HG03521 (cell line): ENCODE data around the gene KYAT1.
"Not testable (repeated sequence)": the region's sequence is repeated elsewhere in the genome, so short reads cannot be mapped to it uniquely, and the experiment has no call there.

Experiments
- ATAC-seq: cut with Tn5 transposase; IDR thresholded peaks from one replicate; pipeline ENCODE4 v1.9.1; 2021; ENCODE audit warnings: mild to moderate bottlenecking, moderate library complexity; ENCODE audit not compliant: unreplicated experiment

The KYAT1 gene

DNA sequence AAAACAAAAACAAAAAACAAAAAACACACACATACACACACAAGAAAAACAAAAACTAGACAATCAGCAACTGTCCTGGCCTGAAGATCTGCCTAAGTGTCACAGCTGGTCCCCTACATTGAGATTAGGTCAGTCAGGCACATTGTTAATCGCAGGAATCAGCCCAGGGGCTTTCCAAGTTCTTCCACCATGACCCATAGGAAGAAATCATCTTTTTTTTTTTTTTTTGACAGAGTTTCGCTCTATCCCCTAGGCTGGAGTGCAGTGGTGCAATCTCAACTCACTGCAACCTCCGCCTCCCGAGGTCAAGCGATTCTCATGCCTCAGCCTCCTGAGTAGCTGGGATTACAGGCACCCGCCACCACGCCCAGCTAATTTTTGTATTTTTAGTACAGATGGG lies 38.6 kb downstream of the KYAT1 start:
- not testable (repeated sequence) for ATAC-seq

GRCh38 chr9:128841694-128842492 lies 39.9 kb downstream of the KYAT1 start:
- ATAC-seq = no peak

DNA sequence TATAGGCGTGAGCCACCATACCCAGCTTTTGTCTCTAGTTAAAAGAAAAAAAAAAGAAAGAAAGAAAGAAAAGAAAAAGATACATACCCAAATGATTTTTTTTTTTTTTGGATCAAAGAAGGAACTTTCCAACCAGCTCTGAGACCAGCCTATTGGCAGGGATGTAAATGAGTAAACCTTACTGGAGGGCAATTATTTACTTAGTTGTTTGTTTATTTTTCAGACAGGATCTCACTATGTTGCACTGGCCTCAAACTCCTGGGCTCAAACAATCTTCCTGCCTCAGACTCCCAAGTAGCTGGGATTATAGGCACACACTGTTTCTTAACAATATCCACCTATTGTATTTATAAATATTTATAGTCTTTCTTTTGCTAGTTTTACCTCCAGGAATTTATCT lies 41.2 kb downstream of the KYAT1 start:
- ATAC-seq = no peak

DNA sequence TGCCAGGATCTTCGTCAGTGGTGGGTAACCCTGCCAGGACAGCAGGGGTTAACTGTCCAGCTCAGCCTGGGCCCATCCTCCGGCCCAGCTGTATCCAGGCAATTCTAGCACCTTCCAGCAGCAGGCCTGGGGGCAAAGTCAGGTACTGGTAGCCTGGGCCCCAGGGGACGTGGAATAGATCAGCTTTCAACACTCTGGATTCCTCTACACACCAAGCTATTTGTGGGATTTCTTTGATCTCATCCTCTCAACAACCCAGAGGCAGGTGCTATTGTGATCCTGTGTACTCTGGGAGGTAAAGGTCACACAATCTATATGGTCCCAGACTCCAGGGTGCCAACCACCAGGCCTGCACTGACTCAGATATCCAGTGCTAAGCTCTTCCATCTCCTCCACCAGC lies 43.4 kb downstream of the KYAT1 start:
- no peak for ATAC-seq

DNA sequence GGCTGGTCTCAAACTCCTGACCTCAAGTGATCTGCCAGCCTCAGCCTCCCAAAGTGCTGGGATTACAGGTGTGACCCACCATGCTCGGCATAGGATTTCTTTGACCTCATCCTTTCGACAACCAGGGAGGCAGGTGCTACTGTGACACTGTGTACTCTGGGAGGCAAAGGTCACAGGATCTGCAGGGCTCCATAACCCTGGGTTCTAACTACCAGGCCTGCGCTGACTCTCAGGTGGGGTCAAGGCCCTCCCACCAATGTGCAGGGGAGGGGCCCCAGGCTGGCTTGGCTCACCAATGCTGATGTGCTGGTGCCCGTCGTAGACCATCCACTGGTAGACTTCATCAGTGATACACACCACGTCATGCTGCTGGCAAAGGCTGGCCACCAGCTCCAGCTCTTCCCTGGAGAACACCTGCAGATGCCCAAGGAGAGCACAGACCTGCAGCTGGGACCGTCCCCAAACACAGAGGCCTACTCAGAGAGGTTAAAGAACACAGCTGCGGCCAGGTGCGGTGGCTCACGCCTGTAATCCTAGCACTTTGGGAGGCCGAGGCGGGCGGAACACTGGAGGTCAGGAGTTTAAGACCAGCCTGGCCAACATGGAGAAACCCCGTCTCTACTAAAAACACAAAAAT lies 45.1 kb downstream of the KYAT1 start:
- ATAC-seq = no peak

DNA sequence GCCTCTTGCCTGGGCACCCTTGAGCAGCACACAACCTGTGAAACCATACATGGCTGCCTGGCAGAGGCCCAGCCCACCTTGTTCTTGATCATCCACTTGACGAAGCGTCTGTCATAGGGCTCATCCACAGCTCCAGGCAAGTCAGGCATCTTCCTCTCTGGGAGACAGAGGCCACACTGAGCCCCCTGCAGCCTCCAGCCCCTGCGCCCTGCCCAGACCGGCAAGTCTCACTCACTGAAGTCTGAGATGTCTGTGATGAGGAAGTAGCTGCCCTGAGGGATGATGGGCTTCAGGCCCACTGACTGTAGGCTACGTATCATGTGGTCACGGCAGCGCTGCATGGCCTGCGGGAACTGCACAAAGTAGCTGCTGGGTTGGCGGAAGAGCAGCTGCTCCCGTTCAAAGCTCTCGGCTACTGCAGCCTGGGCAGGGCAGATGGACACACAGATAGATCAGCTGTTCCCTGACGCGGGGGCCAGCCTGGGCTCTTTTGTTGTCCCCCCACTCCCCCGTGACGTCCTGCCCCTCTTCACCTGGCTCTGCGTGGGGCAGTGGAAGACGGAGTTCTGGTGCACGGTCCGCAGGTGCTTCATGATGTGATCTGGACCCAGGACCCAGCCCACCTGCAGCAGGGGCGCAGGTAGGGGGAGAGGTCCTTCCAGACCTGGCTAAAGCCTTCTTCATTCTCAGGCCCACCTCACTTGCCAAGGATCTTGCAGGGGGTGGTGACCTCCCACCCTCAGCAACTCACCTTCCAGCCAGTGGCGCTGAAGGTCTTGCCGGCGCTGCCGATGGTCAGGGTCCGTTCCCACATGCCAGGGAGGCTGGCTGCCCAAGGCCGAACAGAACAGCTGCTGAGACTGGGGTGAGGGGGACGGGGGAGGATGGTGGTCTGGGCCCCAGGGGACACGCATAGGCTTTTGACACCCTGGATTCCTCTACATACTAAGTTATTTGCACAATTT lies 46.2 kb downstream of the KYAT1 start:
- ATAC-seq = no peak

DNA sequence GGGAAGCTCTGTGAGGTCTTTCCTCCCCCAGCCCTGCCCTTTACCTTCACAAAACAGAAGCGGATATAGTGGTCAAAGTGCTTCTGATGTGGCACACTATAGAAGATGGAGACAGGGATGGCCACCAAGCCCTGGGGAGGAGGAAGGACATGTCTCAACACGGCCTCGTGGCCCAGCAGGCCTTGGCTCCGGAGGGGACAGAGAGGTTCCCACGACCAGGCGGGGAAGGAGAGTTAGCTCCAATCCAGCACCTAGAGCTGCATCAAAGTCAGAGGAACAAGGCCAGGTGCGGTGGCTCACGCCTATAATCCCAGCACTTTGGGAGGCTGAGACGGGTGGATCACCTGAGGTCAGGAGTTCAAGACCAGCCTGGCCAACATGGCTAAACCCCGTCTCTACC lies 48.1 kb downstream of the KYAT1 start:
- no peak for ATAC-seq

GRCh38 chr9:128829477-128830251 lies 52.1 kb downstream of the KYAT1 start, which contains the start of gene SPOUT1:
SPOUT1 (minus strand) TSS chr9:128829794; CDS start chr9:128829780, 14 bp downstream.
- ATAC-seq = peak; percentile 99

DNA sequence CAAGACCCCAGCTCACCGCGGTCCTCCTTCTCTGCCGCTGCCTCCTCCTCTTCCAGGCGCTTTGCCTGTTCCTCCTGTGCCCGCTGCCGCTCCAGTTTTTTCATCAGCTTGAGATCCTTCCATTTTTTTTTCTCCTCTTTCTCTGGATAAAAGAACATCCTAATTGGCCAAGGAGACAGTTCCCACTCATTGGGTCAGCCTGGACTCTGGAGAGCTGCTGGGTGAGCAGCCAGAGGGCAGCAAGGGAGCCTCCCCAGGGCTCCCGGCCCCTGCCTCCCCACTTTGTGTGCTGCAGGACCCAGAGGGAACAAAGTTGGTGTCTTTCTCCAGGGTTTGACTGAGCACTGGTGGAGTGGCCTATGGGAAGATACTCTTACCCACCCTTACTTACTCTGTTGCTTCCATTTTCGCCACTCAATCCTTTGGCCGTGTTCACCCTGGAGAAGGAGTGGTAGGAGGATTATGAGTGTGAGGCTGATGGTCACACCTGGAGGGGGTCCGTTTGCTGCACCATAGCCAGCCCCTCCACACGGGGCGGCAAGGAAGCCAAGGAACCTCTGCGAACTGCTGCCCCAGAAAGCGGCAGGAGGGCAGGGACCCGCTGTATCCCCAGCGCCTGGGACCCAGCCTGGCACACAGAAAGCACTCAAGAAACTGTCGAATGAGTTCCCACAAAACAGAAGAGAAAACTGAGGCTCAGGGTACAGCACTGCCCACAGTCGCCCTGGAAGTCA lies 52.9 kb downstream of the KYAT1 start:
- peak; percentile 4 for ATAC-seq

- no peak for ATAC-seq
These were observed 53.5 kb downstream of the KYAT1 start for GRCh38 chr9:128828267-128828666.

- ATAC-seq = no peak
These were observed 55.6 kb downstream of the KYAT1 start for GRCh38 chr9:128825923-128826700.

DNA sequence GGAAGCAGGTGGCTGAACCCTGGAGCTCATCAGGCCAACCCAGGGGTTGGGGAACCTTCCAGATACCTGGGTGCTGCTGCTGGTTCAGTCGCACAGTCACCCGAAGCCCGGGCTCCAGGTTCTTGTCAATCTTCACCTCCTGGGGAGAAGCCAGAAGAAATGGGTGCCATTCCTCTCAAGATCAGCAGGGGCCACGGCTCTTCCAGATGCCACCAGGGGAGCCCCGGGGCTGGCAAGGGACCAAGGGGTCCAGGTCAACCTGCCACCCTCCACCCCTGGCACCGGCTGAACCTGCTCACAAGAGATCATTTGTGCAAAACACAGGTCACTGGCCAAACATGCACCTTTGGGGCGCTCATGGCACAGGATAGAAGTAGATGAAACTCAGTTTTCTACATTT lies 56.8 kb downstream of the KYAT1 start:
- no peak for ATAC-seq

- no peak for ATAC-seq
These were observed 57.8 kb downstream of the KYAT1 start for GRCh38 chr9:128823903-128824406.

DNA sequence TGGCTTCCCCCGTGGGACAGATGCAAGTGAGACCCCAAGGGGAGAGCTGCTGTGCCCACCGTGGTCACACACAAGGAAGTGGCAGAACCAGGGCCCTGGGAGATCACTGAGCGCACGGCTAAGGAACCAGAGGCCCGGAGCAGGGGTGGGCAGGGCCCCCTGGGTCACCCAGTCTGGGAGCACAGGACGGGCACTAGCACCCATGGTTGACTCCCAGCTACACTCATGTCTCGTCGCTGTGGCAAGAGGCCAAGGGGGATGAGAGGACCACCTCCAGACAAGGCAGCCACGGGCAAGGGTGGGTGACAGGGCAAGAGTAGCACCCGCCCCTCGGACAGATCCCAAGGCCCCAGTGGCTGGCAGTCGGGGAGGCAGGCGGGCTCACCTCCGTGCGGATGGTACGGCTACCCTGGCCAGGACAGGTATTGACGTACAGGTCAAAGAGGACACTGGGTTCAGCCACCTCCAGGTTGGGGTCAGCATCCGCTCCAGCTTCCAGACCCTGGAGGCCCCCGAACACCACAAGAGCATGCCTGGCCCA lies 58.3 kb downstream of the KYAT1 start:
- ATAC-seq = no peak

GRCh38 chr9:128822407-128823042 lies 59.2 kb downstream of the KYAT1 start:
- no peak for ATAC-seq

DNA sequence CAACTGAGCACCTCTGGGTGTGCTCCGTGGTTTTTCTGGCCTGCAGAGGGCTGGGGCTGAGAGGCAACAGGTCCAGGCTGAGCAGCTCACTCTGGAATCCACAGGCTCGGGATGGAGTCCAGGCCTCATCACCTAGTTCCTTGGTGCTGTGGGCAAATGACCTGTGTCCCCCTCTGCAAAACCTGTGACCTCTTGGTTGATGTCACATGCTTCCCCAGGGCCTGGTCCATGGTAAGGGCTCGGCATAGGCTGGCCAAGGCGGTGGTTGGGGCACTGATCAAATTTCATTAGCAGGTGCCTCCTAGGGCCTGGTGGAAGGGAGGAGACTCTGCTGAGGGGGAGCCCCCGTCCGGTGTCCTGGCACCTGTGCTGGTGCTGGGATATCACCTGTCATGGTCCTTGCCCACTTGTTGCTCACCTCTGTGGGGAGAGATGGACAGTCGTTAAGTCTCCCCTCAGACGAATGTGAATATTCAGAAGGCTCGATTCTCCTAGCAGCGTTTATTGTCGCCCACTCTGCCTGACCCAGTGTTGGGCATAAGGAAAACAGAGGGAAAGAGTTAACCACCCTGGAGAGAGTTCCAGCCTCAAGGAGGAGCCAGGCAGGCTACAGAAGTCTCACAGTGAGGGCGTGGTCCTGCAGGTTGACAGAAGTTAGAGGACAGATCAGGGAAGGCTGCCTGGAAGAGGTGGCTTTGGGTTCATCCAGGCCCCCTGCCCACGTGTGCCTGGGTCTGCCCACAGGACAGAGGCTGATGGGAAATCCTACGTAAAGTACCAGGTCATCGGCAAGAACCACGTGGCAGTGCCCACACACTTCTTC lies 60.0 kb downstream of the KYAT1 start:
- no peak for ATAC-seq
